ENCODE results near the gene RABEP2.

DNA sequence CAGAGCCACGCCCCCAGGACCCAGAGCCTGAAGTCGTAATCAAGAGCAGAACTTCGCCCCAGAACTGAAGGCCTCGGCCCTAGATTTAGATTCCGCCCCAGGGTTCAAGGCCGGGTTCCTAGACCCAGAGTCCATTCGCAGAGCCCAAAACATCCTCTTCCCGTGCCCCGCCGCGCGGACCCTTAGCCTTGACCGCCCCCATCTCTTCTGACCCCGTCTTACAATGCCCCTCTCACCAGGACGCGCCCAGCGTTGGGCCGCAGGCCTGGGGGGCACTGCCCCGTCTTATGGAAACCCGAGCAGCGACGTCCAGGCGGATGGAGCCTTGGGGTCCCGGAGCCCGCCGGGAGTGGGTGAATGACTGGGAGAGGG lies 11.7 kb upstream of the RABEP2 start:
- TF ChIP-seq, protein P1, sequence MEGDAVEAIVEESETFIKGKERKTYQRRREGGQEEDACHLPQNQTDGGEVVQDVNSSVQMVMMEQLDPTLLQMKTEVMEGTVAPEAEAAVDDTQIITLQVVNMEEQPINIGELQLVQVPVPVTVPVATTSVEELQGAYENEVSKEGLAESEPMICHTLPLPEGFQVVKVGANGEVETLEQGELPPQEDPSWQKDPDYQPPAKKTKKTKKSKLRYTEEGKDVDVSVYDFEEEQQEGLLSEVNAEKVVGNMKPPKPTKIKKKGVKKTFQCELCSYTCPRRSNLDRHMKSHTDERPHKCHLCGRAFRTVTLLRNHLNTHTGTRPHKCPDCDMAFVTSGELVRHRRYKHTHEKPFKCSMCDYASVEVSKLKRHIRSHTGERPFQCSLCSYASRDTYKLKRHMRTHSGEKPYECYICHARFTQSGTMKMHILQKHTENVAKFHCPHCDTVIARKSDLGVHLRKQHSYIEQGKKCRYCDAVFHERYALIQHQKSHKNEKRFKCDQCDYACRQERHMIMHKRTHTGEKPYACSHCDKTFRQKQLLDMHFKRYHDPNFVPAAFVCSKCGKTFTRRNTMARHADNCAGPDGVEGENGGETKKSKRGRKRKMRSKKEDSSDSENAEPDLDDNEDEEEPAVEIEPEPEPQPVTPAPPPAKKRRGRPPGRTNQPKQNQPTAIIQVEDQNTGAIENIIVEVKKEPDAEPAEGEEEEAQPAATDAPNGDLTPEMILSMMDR (IDR thresholded peaks at IDR 0.05) = no peak
- no peak for TF ChIP-seq ZFX (IDR thresholded peaks at IDR 0.05; ENCODE audit: borderline replicate concordance)
